ENCODE results near the gene GPBP1.
"Not testable (repeated sequence)": the region's sequence is repeated elsewhere in the genome, so short reads cannot be mapped to it uniquely, and the experiment has no call there.

Gene GPBP1, protein sequence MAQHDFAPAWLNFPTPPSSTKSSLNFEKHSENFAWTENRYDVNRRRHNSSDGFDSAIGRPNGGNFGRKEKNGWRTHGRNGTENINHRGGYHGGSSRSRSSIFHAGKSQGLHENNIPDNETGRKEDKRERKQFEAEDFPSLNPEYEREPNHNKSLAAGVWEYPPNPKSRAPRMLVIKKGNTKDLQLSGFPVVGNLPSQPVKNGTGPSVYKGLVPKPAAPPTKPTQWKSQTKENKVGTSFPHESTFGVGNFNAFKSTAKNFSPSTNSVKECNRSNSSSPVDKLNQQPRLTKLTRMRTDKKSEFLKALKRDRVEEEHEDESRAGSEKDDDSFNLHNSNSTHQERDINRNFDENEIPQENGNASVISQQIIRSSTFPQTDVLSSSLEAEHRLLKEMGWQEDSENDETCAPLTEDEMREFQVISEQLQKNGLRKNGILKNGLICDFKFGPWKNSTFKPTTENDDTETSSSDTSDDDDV

DNA sequence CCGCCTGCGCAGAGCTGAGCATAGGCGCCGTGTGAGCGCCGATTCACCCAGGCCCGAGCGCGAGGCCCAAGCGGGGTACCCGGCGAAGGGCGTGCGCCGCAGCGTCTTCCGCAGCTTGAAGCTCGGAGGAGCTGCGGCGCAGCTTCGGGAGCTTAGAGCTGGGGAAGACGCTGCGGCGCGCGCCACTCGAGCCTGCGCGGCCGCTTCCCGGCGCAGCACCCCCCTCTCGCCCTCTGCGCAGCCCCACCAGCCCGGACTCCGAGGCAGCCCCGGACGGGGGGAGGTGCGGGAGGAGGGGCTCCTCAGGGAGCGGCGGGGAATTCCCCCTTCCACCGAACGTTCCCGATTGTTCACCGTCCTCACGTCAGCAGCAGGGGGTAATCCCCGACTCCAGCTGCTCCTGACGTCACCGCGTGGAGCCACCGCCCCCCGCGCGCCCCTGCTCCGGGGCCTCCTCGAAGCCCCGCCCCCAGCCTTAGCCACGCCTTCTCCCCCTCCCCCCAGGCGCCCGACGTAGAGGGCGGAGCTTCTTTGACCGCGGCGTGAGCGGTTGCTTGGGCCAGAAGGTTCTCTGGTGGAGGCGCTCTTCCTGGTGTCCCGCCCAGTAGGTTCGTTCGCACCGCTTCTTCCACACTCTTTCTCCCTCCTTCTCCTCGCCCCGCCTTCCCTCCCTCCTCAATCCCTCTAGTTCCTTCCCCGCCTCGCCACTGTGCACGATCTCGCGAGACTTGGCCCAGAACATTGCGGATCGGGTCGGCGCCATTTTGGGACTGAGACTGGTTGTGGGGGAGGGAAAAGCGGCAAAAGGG is at the start of gene GPBP1:
TSS of gene GPBP1 (plus strand) at position 741 of the 809 bp plus-strand sequence. CDS start 40,072 bp downstream, outside the sequence.
- DNase-seq, result peak; percentile 99

DNA sequence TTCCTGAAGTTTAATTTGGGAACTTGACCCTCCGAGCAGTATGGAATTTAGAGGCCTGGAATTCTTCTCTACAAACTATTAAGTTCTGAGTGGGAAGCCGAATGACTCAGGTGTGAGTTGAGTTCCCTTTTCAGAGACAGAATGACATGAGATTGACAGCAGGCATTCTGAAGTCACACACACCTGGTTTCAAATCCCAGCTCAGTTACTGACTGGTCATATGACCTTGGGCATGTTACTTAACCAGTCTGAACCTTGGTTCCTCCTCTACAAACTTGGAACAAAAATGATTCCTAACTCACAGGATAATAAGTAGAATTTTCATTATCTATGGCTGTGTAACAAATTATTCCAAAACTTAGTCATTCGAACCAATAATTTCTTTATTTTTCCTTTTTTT is 45.5 kb upstream of the GPBP1 start:
- DNase-seq, result no peak

DNA sequence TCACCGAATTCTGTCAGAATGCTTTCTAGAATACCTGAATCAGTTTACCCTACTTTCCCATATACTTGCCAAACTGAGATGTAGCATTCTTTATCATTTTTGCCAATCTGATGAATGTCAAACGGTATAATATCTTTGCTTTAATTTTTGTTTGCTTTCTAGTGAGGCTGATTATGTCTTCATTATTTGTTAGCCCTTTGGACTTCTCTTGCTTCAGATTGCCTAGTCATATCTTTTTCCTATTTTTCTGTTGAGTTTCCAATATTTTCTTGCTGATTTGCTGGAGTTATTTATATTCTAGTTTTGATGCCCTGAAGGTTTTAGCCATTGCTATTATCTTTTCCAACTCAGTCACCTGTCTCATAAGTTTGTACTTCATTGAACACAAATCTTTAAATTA is 40.3 kb upstream of the GPBP1 start:
- DNase-seq, result no peak

DNA sequence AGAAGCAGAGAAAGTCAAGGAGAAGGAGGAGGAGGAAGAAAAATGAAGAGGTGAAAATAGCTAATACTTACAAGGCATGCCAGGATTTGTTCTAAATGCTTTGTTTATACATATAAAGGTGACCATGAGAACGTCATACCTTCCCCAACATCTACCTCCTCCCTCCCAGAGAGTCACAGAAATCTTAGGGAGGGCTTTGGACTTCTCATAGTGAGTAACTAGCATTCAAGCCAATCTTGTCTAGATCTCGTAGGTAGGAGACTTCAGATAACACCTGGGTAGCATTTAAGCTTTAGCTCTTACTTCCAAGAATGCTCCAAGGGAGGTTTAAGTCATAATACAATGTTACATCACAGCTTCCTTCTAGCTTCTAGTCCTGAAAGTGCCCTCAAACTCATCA is 36.5 kb upstream of the GPBP1 start:
- no peak for DNase-seq

DNA sequence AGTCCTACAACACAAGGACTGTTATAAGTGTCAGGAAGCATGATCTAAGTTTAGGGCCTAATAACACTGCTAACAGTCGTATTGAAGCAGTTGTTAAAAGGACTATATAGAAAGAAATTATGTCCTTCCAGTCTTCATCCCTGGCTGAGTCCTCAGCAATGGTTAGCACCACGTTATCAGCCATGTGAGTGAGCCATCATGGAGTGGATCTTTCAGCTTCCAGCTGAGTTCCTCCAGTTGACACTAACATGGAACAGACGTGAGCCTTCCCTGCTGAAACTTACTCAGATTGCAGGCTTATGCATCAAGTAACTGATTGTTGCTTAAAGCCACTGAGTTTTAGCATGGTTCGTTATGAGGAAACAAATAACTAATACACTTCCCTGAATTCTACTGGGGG is 21.5 kb upstream of the GPBP1 start:
- no peak for DNase-seq

DNA sequence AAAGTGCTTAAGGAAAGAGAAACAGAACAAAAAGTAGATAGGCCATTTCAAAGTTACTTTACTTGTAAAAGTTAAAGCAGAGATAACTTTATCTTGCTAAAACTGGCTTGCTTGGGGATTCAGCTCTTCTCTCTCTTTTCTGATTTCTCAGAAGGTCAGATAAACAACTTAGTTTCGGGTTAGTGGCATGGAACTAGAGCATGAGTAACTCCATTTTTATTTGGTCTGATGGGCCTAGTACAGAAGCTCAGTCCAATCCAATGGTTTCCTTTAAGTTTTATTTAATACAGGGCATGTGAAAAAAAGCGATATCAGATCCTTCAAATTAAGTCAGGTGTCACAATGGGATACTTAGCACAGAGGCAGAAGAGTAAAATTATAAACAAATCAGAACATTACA is 18.8 kb upstream of the GPBP1 start:
- DNase-seq, result no peak

DNA sequence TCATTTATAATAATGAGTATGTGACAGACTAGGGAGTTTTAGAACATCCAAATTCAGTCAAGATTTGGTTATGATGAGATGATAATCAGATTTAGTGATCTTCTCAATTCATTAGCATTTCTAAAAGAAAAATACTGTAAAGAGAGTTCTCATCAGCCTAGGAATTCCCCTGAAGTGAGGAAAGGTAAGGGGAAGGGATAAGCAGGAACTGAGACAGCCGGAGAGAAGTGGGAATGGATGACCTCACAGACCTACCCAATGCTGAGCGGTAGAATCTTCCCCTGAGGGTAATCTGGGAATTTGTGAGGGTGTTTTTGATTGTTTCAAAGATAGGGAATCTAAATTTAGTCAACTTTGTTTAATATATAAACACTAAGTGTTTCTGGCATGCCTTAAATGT is 16.7 kb upstream of the GPBP1 start:
- DNase-seq, result no peak

DNA sequence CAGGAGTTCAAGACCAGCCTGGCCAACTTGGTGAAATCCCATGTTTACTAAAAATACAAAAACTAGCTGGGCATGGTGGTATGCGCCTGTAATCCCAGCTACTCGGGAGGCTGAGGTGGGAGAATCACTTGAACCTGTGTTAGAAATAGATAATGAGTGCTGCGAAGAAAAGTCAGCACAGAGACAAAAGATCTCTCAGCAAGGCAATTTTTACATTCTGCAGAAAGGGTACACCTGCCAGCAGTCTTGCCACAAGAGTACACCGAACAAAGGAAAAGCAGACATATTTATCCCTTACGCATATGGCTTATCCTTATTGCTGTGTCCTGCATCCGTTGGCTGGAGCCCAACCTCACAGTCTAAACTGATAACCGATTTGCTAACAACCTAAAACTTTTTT is 16.2 kb upstream of the GPBP1 start:
- no peak for DNase-seq

DNA sequence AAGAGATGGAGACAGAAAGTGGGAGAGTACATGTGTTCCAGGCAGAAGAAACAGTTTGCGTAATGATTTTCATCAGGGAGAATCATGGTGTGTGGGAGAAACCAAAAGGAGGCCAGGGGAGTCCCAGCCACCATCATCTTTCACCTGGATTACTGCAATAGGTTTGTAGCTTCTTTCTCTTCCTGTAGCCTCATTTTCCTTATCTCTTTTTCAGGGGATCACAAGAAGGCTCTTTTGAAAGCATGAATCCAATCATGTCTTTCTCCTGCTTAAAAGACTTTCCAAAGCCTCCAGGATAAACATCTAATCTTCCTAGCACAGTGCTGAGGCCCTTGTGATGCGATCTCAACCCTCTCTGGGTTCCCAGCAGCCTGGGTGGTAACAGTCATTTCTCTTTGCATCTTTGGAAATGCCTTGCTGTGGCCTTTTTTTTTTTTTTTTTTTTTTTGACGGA is 10.3 kb upstream of the GPBP1 start:
- no peak for DNase-seq

DNA sequence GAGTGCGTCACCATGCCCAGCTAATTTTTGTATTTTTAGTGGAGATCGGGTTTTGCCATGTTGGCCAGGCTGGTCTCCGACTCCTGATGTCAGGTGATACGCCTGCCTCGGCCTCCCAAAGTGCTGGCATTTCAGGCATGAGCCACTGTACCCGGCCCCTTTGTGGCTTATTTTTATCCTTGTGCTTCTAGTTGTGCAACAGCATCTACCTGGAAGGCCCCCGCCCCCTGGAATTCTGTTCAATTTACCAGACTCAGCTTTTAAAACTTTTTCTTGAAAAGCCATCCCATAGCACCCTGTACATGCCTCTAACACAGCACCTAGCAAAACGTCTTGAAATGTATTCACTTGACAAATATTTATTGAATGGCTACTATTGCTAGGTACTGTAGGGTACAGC is 9.7 kb upstream of the GPBP1 start:
- DNase-seq, result no peak

DNA sequence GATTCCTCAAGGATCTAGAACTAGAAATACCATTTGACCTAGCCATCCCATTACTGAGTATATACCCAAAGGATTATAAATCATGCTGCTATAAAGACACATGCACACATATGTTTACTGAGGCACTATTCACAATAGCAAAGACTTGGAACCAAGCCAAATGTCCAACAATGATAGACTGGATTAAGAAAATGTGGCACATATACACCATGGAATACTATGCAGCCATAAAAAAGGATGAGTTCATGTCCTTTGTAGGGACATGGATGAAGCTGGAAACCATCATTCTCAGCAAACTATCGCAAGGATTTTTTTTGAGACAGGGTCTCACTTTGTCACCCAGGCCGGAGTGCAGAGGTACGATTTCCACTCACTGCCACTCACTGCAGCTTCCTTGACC is 8.7 kb upstream of the GPBP1 start:
- DNase-seq, result not testable (repeated sequence)

DNA sequence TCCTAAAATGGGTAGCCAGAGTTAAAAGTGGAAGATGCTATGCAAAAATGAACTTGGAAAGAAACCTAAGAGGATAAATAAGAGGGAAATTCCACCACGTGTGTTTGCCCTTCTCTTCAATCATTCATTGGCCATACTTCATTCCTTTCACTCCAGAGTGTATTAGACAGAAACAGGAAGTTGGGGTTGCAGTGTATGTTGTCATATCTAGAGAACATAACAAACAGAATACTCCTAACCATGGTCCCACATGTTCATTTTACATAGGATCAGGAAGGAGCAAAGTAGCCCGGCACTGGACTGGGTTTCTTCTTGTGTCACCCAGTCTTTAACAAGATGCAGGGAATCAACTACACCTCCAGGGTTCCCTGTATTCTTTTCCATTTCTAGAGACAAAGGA is 7.6 kb upstream of the GPBP1 start:
- peak; percentile 19 for DNase-seq

DNA sequence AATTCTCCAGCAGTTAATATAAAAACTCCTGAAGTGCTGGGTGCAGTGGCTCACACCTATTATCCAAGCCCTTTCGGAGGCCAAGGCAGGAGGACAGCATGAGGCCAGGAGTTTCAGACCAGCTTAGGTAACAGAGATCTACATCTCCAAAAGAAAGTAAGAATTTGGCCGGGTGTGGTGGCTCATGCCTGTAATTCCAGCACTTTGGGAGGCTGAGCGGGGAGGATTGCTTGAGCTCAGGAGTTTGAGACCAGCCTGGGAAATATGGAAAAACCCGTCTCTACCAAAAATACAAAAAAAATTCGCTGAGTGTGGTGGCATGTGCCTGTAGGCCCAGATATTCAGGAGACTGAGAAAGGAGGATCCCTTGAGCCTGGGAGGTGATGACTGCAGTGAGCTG is 6.7 kb upstream of the GPBP1 start:
- DNase-seq, result no peak

DNA sequence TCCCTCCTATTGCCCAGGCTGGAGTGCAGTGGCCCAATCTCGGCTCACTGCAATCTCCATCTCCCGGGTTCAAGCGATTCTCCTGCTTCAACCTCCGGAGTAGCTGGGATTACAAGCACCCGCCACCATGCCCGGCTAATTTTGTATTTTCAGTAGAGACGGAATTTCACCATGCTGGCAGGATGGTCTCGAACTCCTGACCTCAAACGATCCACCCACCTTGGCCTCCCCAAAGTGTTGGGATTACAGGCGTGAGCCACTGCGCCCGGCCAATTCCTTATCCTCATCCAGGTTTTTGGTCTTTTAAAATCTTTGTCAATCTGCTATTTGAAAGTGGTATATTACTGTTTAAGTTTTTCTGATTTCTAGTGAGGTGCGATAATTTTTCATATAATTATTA is 3.7 kb upstream of the GPBP1 start:
- DNase-seq, result not testable (repeated sequence)

DNA sequence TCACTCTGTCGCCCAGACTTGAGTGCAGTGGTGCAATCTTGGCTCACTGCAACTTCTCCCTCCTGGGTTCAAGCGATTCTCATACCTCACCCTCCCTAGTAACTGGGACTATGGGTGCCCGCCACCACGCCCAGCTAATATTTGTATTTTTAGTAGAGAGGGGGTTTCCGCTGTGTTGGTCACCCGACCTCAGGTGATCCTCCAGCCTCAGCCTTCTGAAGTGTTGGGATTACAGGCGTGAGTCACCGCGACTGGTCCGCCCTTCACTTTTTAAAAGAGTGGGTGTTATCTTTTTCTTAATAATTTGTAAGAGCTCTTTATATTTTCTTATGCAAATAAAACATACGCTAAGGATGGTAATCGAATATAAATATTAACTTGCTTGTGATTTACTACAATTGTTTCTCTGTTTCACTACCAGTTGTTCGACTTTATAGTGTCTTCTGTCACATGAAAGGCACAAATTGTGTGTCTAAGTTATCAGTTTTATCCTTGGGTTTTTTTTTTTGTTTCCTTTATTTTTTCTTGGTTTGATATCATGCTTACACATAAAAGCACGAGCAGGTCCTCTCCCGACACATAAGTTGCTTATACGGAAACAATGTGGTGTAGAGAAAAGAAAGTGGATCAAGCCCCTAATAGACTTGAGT is 1.9 kb upstream of the GPBP1 start:
- DNase-seq, result no peak

DNA sequence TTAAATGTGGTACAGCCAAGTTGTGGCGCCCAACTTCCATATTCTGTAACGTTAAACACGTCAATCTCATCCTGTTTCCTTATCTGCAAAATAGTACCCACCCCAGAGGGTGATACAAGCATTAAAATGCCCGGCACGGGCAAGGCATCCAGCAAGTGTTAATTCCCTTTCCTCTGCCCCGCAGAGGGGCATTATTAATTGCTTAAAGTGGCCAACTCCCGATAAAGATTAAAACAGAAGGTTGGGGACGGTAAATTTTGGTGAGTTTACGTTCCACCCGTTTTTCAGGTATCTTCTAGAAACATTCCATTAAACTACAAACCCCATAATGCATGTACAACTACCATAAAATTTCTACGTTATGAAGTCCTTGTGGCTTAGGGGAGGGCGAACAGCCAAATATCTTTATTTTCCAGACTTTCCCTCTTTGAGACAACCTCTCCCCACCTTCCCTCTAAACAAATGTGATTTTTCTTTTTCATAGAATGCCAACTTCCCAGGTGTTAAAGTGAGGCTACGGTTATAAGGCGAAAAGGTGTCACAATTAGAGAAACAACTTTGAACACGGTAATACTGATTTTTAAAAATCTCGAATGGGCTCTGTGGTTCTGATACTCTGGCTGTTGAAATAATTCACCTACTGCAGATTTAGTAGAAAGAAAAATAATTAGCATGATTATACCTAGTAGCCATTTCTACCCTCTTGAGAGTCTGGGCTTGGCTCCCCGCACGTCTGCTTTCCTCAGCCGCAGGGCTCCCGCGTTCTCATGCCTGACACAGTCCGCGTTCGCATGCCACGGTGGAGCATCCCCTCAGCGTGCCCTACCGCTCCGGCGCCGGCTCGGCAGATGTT is 1.2 kb upstream of the GPBP1 start:
- DNase-seq, result peak; percentile 13

DNA sequence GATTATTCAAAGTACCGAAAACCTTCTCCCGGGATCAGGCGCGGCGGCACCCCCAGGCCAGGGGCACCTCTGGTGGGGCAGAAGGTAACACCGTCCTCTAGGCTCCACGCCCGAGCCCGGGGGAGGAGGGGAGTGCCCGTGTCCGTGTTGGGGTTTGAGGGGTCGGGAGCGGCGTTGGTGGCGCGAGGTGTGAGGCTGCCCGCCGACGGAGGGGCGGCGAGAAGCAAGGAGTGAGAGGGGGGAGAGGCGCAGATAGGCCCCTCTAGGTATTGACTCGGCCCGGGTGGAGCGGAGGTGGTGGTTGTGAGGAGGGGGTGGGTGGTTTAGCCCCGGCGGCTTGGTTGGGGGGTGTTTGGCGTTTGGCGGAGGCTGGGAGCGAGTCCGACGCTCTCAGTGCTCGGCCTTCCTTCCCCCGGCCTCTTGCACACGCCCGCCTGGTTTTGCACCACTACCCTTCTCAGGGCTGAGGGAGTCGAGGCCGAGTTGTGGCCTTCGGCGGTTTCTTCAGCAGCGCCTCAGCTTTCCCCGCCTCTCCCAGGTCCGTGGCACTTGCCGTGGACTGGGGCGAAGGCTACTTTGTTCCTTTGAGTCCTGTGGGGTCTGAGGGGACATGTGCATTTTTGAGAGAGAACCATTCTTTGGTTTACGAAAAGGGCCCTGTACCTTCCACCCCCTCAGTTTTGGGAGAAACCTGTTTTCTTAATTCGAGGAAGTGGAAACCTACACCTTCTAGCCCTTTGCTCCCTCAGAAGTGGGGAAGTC is 450 bp downstream of the GPBP1 start:
- peak; percentile 29 for DNase-seq

DNA sequence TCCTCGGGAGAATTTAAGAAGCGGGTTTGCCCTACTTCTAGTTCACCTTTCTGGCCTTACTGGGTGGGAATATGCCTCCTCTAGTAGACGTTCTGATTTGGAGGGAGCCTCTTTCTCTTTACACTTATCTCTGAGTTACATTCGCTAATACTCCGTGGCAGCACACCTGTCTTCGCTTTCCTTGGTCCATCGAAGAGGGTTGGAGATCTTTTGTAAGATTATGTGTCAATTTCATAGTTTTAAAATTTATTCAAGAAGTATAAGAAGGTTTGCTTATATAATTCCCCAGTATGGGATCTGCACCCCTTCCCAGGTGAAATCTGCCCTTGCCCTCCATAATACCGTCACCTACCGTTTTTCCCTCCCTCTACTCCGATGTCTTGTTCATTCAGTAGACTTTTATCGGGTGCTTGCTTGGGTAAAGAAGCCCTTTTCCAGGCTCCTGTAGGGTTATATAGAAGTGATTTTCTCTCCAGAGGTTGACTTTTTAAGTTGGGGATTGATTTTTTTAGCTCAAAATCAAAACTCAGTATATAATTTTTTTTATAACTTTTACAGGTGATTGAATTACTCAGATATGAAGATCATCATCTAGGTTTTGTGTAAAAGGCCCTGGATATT is 1.1 kb downstream of the GPBP1 start:
- no peak for DNase-seq

DNA sequence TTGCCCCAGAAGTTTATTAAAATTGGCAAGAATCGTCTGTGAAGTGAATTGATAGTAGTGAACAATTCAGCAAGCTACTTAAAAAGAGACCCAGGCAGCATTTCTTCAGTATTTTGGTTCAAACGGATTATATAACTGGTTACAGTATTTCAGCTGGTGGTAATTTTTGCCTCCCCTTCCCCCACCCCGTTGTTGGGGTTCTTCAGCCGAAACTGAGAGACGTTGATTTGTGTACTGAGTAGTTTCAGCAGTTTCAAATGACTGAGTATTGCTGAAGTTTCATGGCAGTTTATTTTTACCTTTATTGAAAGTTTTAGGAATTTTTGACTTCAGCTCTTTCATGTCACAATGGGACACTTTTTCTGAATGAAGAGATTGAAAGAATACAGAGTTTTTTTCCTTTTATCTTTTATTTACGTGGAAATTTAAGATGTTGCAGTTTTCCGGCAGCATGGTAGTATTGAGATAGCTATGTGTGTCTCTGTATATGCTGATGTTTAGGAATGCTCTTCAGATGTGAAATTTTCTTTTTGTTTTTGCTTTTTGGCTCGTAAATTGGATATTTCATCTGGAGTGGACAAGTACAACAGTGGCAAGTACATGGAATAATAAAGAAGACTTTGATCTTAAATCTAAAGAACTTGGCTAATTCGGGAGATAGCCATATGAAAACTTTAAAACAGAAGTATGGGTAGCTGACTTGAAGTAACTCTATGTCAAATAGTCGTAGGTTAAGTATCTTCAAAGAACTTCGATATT is 1.9 kb downstream of the GPBP1 start:
- no peak for DNase-seq

DNA sequence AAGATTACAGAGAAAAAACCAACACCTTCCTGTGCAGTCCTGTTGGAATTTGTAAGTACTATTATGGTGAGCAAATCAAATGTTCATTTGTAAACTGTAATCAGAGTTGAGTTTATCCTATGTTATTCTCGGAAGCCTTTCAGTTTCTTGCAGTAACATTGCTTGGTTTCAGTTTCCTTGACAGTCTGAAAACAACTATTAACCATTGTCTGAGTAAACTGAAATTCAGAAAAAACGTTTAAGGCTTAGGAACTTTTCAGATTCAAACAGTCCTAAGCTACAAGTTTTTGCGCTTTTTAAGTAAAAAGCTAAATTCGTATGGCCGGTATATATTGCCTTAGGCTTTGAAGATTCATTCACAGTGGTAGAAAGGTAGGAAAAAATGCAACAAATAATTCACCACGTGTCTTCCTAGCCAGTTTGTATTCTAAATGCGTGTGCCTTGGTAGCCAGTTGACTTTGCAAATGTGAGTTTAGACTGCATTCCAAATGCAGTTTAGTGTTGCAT is 2.5 kb downstream of the GPBP1 start:
- DNase-seq, result peak; percentile 76

Data from HCEC 1CT (cell line).